Renal pelvis (tissue), 4 donors: Measurements from ENCODE around the gene FAR1. TPM values are rescaled to one million over a fixed set of nuclear protein-coding genes. Genes with fewer than 3 reads are reported as not detected.
"Not testable (repeated sequence)": the region's sequence is repeated elsewhere in the genome, so short reads cannot be mapped to it uniquely, and the experiment has no call there.

Experiments used
- DNase-seq: peaks from one replicate; pipeline ENCODE4 v3.0.0-alpha.2; 2013
- polyA plus RNA-seq, 3 donors: library from polyadenylated mRNA; unstranded; fragments of 120-200 nt; gene quantifications; one replicate each; pipeline ENCODE4 v1.2.1, GENCODE V29; 2013; ENCODE audit not compliant: insufficient read length in 3 of 3

Gene FAR1
- polyA plus RNA-seq, 3 donors, result 64.3 to 78.5 (median 71.3) TPM

GRCh38 chr11:13699041-13699440 lies 30.6 kb downstream of the FAR1 start:
- DNase-seq, result no peak

- no peak for DNase-seq
Observed at GRCh38 chr11:13699870-13700269, 31.4 kb downstream of the FAR1 start.

GRCh38 chr11:13701506-13701905 lies 33.0 kb downstream of the FAR1 start:
- DNase-seq, result no peak

GRCh38 chr11:13702071-13702470 lies 33.6 kb downstream of the FAR1 start:
- no peak for DNase-seq

DNA sequence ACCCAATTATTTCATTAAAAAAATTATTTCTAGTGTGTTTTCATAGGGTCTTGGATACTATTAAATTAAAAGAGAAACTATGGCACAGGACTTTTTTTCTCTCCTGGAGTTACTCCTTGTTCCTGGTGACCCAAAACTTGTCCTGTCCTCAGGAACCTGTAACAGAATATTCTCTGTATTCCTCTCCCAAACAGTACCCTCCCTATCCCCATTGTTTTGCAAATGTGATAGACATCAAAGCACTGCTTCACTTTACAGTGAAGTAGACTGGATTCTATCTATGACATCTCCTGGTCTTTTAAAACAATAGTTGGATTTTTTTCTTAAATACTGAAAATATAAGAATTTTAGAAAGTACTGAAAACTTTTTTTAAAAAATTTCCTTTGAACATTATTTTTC lies 37.2 kb downstream of the FAR1 start:
- no peak for DNase-seq

DNA sequence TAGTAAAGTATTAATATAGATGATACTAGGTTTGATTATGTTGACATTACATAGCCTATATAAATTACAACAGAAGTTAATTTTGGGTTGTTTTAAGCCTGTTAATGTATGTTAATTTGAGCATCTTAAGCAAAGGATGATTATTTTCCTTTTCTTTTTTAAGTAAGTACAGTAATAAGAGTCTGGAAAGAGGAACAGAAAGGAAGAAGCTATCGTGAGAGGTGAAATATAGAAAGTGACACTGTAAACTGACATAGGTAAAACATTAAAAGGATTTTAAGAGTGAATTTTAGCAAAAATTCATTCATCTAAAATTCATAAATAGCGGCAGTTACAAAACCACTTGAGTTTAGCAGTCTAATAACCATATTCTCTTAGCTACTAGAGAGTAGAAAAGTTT lies 45.5 kb downstream of the FAR1 start:
- DNase-seq, result no peak

- no peak for DNase-seq
Observed at GRCh38 chr11:13717331-13717730, 48.9 kb downstream of the FAR1 start.

DNA sequence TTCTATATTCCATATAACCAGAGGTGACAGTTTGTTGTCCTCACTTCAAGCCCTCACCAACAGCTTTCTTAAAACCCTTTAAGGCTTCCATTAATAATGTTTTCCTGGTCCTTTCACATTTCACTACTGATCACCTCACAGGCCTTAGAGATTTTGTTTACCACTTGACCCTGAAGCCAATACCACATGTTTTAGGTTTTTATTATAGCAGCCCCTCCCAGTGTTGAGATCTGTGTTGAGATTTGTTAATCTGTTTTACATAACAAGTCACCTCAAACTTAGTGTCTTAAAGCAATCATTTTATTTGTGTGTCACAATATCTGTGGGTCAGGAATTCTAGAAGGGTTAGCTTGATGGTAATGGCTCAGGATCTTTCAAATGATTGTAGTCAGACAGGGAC lies 49.9 kb downstream of the FAR1 start:
- DNase-seq, result no peak

- no peak for DNase-seq
Observed at GRCh38 chr11:13720940-13721339, 52.5 kb downstream of the FAR1 start.

- DNase-seq, result no peak
Observed at GRCh38 chr11:13721760-13722159, 53.3 kb downstream of the FAR1 start.

- DNase-seq, result no peak
Observed at GRCh38 chr11:13726456-13726855, 58.0 kb downstream of the FAR1 start.

DNA sequence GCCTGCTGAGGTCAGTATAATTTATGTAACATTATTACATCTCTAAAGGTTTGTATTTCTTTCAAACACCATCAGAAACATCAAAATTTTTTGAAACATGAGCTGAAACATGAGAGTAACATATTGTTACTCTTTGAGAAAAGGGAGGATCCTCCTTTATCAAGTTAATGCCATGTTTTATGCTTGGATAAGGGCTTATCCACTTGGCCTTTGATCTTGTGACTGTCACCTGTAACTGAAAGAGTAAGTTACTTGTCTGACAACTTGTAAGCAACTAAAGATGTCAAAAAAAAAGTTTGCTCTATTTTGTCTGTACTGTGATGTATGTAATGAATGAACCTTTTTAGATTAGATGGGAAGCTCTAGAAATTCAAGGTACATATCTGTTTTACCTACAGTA lies 59.6 kb downstream of the FAR1 start:
- no peak for DNase-seq

DNA sequence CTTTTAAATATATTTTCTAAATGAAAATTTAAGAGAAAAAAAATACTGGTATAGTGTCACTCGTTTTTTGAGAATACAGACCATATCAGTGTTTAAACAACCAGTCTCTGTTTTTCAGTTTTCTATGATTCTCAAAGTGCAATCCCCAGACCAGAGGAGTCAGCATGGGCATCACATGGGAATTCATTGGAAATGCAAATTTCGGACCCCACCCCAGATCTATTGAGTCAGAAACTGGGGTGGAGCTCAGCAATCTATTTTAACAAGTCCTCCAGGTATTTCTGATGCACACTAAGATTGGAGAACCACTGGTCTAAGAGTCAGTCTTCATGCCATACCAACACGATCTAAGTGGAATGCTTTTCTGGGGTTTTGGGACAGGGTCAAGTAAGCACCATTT lies 66.1 kb downstream of the FAR1 start:
- no peak for DNase-seq

GRCh38 chr11:13745165-13745564 lies 76.7 kb downstream of the FAR1 start:
- no peak for DNase-seq

DNA sequence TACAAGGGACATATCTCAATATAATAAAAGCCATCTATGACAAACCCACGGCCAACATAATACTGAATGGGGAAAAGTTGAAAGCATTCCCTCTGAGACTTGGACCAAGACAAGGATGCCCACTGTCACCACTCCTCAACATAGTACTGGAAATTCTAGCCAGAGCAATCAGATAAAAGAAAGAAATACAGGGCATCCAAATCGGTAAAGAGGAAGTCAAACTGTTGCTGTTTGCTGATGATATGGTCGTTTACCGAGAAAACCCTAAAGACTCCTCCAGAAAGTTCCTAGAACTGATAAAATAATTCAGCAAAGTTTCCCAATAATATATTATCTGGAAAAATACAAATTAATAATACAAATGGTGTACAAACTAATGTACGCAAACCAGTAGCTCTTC lies 84.8 kb downstream of the FAR1 start:
- DNase-seq, result not testable (repeated sequence)

GRCh38 chr11:13759050-13759449 lies 90.6 kb downstream of the FAR1 start:
- no peak for DNase-seq

GRCh38 chr11:13760115-13760514 lies 91.6 kb downstream of the FAR1 start:
- no peak for DNase-seq

- DNase-seq, result no peak
Observed at GRCh38 chr11:13761250-13761649, 92.8 kb downstream of the FAR1 start.

DNA sequence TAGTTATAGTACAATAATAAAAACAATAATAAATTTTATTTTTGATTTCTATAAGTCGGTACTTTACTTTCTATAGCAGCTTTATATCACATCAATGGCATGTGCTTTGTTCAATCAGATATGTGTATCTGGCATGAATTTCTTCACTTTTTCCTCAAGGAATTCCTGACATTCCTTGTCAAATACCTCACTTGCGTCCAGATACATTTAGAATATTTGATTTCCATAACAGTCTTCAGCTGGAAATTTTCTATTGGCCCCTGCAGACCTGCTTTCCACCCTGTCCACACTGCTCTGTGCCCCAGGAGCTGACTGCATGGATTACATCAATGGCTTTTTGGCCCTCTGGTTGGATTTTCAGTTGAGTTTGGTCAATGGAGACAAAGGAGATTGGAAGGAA lies 93.2 kb downstream of the FAR1 start:
- no peak for DNase-seq

- no peak for DNase-seq
Observed at GRCh38 chr11:13762718-13763117, 94.2 kb downstream of the FAR1 start.

- DNase-seq, result no peak
Observed at GRCh38 chr11:13763341-13763740, 94.9 kb downstream of the FAR1 start.

- DNase-seq, result no peak
Observed at GRCh38 chr11:13765886-13766285, 97.4 kb downstream of the FAR1 start.

DNA sequence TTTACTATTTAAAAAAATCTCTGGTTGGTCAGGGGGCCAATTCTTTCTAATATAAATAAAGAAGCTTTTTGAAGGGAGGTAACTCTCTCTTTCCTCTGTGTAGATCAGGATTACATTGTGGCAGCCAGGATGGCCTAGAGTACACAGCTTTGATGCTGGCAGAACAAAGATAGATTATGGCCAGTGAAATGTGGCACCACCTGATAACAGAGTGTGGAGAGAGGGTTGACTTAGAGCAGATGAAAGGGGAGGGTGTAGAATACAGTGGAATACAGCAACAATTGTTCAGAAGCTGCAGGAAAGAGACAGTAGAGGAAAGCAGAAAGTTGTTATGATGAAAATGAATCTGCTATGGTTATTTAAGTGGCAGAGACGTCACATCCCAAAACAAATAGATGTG lies 99.0 kb downstream of the FAR1 start:
- no peak for DNase-seq

- no peak for DNase-seq
Observed at GRCh38 chr11:13769188-13769587, 100.7 kb downstream of the FAR1 start.

DNA sequence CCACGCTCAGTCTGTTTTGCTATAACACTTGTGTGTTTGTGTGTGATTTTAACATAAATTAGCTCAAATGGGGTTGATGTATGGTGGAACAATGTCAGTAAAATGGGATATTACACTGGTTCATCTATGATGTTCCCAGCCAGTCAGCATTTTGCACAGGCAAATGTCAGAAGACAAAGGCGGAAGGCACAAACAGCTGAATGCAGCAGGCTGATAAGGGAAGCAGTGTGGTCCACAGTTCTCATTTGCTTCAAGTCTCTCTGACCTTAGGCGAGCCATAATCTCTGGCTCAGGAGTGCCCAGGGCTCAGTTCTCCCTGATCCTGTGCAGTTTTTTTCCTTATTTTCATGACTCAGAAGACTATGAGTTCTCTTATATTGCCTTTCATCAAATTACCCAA lies 102.7 kb downstream of the FAR1 start:
- no peak for DNase-seq
